ENCODE results near the gene CPS1.

The CPS1 gene

GRCh38 chr2:210540900-210541289 lies 15.5 kb upstream of the CPS1 start:
- WGBS (ENCODE audit: extremely low coverage, insufficient coverage, low lambda C conversion rate): no CpG with 5 or more reads among the region's 2 CpGs
- no peak overlapping the region for H3K4me3 ChIP-seq (ENCODE audit: low read length)
- H4K8ac ChIP-seq (ENCODE audit: low read depth, low read length): no peak overlapping the region
- no peak overlapping the region for H3K23ac ChIP-seq (ENCODE audit: low read length)
- no peaks in the 10 kb centered on the region for H3K36me3 ChIP-seq (ENCODE audit: control insufficient read depth, insufficient read depth, low read length)
- H2AK5ac ChIP-seq (ENCODE audit: low read length): no peak overlapping the region
- H3K4me2 ChIP-seq (ENCODE audit: low read length): no peak overlapping the region
- no peaks in the 10 kb centered on the region for H3K27me3 ChIP-seq (ENCODE audit: insufficient read depth, low read length, poor library complexity)
- H3K4ac ChIP-seq (ENCODE audit: low read depth, low read length): no peak overlapping the region
- H3K4me1 ChIP-seq (ENCODE audit: control insufficient read depth, low read depth, low read length): no peaks in the 10 kb centered on the region
- H3K79me1 ChIP-seq (ENCODE audit: low read length): no peaks in the 10 kb centered on the region
- DNase-seq: no peak
- no peak overlapping the region for H3K27ac ChIP-seq (ENCODE audit: low read depth, low read length)
- H2BK15ac ChIP-seq (replicated peaks; ENCODE audit: low read depth): no peak overlapping the region
- H3K9ac ChIP-seq (ENCODE audit: low read length): no peak overlapping the region
- no peak overlapping the region for H2BK120ac ChIP-seq (ENCODE audit: low read depth, low read length)
- H4K5ac ChIP-seq (ENCODE audit: low read length): no peak overlapping the region
- H3K79me2 ChIP-seq (ENCODE audit: control insufficient read depth, insufficient read depth, low read length): no peaks in the 10 kb centered on the region
- H3K18ac ChIP-seq (ENCODE audit: low read length): no peak overlapping the region
- no peak overlapping the region for H2BK5ac ChIP-seq (ENCODE audit: low read length)
- no peak overlapping the region for H3K56ac ChIP-seq (ENCODE audit: low read length)

DNA sequence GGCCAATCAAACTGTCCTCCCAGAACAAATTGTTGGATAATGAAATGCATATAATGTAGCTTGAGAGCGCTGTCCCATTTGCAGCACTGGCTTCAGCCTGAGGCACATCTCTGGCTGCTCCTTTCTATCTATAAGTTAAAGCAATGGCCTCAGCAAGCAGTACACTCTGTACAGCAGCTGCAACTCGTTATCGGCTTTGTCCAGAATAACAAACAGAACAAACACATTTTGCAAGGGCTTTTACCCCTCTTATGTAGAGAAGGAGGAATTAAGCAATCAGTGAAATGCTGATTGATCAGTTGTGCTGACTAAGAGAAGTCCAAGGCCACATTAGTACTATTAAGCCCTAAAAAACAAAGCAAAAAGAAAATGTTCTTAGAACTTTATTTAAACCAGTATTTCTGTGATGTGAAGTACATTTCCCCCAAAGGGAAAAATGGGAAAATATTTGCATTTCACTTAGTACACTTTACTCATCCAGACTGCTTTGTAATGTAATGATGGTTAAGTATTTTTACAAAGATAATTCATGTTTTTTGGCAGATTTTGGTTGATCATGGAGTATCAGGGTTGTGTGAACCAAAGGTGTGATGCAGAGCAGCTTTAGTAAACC lies 15.0 kb upstream of the CPS1 start:
- H3K27ac ChIP-seq (ENCODE audit: low read depth, low read length): no peak overlapping the region
- no peak overlapping the region for H3K4me2 ChIP-seq (ENCODE audit: low read length)
- no CpG with 5 or more reads among the region's 3 CpGs for WGBS (ENCODE audit: extremely low coverage, insufficient coverage, low lambda C conversion rate)
- no peak overlapping the region for H2BK120ac ChIP-seq (ENCODE audit: low read depth, low read length)
- H2AK5ac ChIP-seq (ENCODE audit: low read length): no peak overlapping the region
- H3K9ac ChIP-seq (ENCODE audit: low read length): no peak overlapping the region
- H3K4me1 ChIP-seq (ENCODE audit: control insufficient read depth, low read depth, low read length): no peaks in the 10 kb centered on the region
- H3K4ac ChIP-seq (ENCODE audit: low read depth, low read length): no peak overlapping the region
- no peaks in the 10 kb centered on the region for H3K79me2 ChIP-seq (ENCODE audit: control insufficient read depth, insufficient read depth, low read length)
- H3K36me3 ChIP-seq (ENCODE audit: control insufficient read depth, insufficient read depth, low read length): no peaks in the 10 kb centered on the region
- DNase-seq: no peak
- no peak overlapping the region for H2BK15ac ChIP-seq (replicated peaks; ENCODE audit: low read depth)
- no peak overlapping the region for H4K8ac ChIP-seq (ENCODE audit: low read depth, low read length)
- H3K79me1 ChIP-seq (ENCODE audit: low read length): no peaks in the 10 kb centered on the region
- H3K23ac ChIP-seq (ENCODE audit: low read length): no peak overlapping the region
- H3K18ac ChIP-seq (ENCODE audit: low read length): no peak overlapping the region
- no peak overlapping the region for H3K56ac ChIP-seq (ENCODE audit: low read length)
- H2BK5ac ChIP-seq (ENCODE audit: low read length): no peak overlapping the region
- no peak overlapping the region for H4K5ac ChIP-seq (ENCODE audit: low read length)
- H3K27me3 ChIP-seq (ENCODE audit: insufficient read depth, low read length, poor library complexity): no peaks in the 10 kb centered on the region
- no peak overlapping the region for H3K4me3 ChIP-seq (ENCODE audit: low read length)

- Histone ChIP-seq H2BK15ac (replicated peaks; ENCODE audit: low read depth) (no peak overlapping the region), H3K27ac (ENCODE audit: low read depth, low read length) (no peak overlapping the region), H2AK5ac (ENCODE audit: low read length) (no peak overlapping the region), H3K4me2 (ENCODE audit: low read length) (no peak overlapping the region), H4K5ac (ENCODE audit: low read length) (no peak overlapping the region), H3K23ac (ENCODE audit: low read length) (no peak overlapping the region), H3K4ac (ENCODE audit: low read depth, low read length) (no peak overlapping the region), H3K79me2 (ENCODE audit: control insufficient read depth, insufficient read depth, low read length) (no peaks in the 10 kb centered on the region), H3K9ac (ENCODE audit: low read length) (no peak overlapping the region), H4K8ac (ENCODE audit: low read depth, low read length) (no peak overlapping the region), H2BK5ac (ENCODE audit: low read length) (no peak overlapping the region), H2BK120ac (ENCODE audit: low read depth, low read length) (no peak overlapping the region), H3K4me3 (ENCODE audit: low read length) (no peak overlapping the region), H3K36me3 (ENCODE audit: control insufficient read depth, insufficient read depth, low read length) (no peaks in the 10 kb centered on the region), H3K56ac (ENCODE audit: low read length) (no peak overlapping the region), H3K18ac (ENCODE audit: low read length) (no peak overlapping the region), H3K79me1 (ENCODE audit: low read length) (no peaks in the 10 kb centered on the region), H3K4me1 (ENCODE audit: control insufficient read depth, low read depth, low read length) (no peaks in the 10 kb centered on the region), H3K27me3 (ENCODE audit: insufficient read depth, low read length, poor library complexity) (no peaks in the 10 kb centered on the region)
- WGBS (ENCODE audit: extremely low coverage, insufficient coverage, low lambda C conversion rate): no CpG with 5 or more reads among the region's 3 CpGs
- DNase-seq: no peak
These were observed 12.3 kb upstream of the CPS1 start for GRCh38 chr2:210544007-210544590.

GRCh38 chr2:210544831-210545230 lies 11.6 kb upstream of the CPS1 start:
- Histone ChIP-seq H4K5ac (ENCODE audit: low read length) (no peak overlapping the region), H3K79me2 (ENCODE audit: control insufficient read depth, insufficient read depth, low read length) (no peaks in the 10 kb centered on the region), H3K23ac (ENCODE audit: low read length) (no peak overlapping the region), H3K56ac (ENCODE audit: low read length) (no peak overlapping the region), H4K8ac (ENCODE audit: low read depth, low read length) (no peak overlapping the region), H3K27ac (ENCODE audit: low read depth, low read length) (no peak overlapping the region), H3K27me3 (ENCODE audit: insufficient read depth, low read length, poor library complexity) (no peaks in the 10 kb centered on the region), H2BK120ac (ENCODE audit: low read depth, low read length) (no peak overlapping the region), H3K9ac (ENCODE audit: low read length) (no peak overlapping the region), H2AK5ac (ENCODE audit: low read length) (no peak overlapping the region), H3K18ac (ENCODE audit: low read length) (no peak overlapping the region), H3K4me2 (ENCODE audit: low read length) (no peak overlapping the region), H3K36me3 (ENCODE audit: control insufficient read depth, insufficient read depth, low read length) (no peaks in the 10 kb centered on the region), H3K4ac (ENCODE audit: low read depth, low read length) (no peak overlapping the region), H3K79me1 (ENCODE audit: low read length) (no peaks in the 10 kb centered on the region), H3K4me1 (ENCODE audit: control insufficient read depth, low read depth, low read length) (no peaks in the 10 kb centered on the region), H2BK15ac (replicated peaks; ENCODE audit: low read depth) (no peak overlapping the region), H2BK5ac (ENCODE audit: low read length) (no peak overlapping the region), H3K4me3 (ENCODE audit: low read length) (no peak overlapping the region)
- DNase-seq: no peak
- WGBS (ENCODE audit: extremely low coverage, insufficient coverage, low lambda C conversion rate): 100% methylated on average over 1 of the region's 4 CpGs

- Histone ChIP-seq H3K4me3 (ENCODE audit: low read length) (no peak overlapping the region), H3K4me1 (ENCODE audit: control insufficient read depth, low read depth, low read length) (no peaks in the 10 kb centered on the region), H3K79me2 (ENCODE audit: control insufficient read depth, insufficient read depth, low read length) (no peaks in the 10 kb centered on the region), H3K9ac (ENCODE audit: low read length) (no peak overlapping the region), H2AK5ac (ENCODE audit: low read length) (no peak overlapping the region), H3K27ac (ENCODE audit: low read depth, low read length) (no peak overlapping the region), H4K8ac (ENCODE audit: low read depth, low read length) (no peak overlapping the region), H3K4ac (ENCODE audit: low read depth, low read length) (no peak overlapping the region), H3K18ac (ENCODE audit: low read length) (no peak overlapping the region), H3K79me1 (ENCODE audit: low read length) (no peaks in the 10 kb centered on the region), H3K27me3 (ENCODE audit: insufficient read depth, low read length, poor library complexity) (no peaks in the 10 kb centered on the region), H4K5ac (ENCODE audit: low read length) (no peak overlapping the region), H3K23ac (ENCODE audit: low read length) (no peak overlapping the region), H2BK5ac (ENCODE audit: low read length) (no peak overlapping the region), H3K36me3 (ENCODE audit: control insufficient read depth, insufficient read depth, low read length) (no peaks in the 10 kb centered on the region), H3K56ac (ENCODE audit: low read length) (no peak overlapping the region), H2BK15ac (replicated peaks; ENCODE audit: low read depth) (no peak overlapping the region), H3K4me2 (ENCODE audit: low read length) (no peak overlapping the region), H2BK120ac (ENCODE audit: low read depth, low read length) (no peak overlapping the region)
- WGBS (ENCODE audit: extremely low coverage, insufficient coverage, low lambda C conversion rate): no CpG with 5 or more reads among the region's 5 CpGs
- DNase-seq: no peak
These were observed 9.8 kb upstream of the CPS1 start for GRCh38 chr2:210546424-210547208.
